Osteocyte (in vitro differentiated cells): Measurements from ENCODE around the gene NPAT. TPM values are rescaled to one million over a fixed set of nuclear protein-coding genes. Genes with fewer than 3 reads are reported as not detected.

ENCODE experiments used
- DNase-seq: peaks from one replicate; pipeline ENCODE4 v3.0.0; 2021; ENCODE audit warnings: mixed read lengths; ENCODE audit not compliant: unreplicated experiment; ENCODE audit errors: extremely low spot score
- H3K27ac Mint-ChIP-seq: one replicate; pipeline ENCODE4 v1.8.0; 2021; ENCODE audit warnings: mild to moderate bottlenecking, mixed read lengths; ENCODE audit not compliant: unreplicated experiment
- H3K27me3 Mint-ChIP-seq: one replicate; pipeline ENCODE4 v1.8.0; 2021; ENCODE audit warnings: mixed read lengths; ENCODE audit not compliant: unreplicated experiment
- H3K36me3 Mint-ChIP-seq: one replicate; pipeline ENCODE4 v1.8.0; 2021; ENCODE audit warnings: mixed read lengths; ENCODE audit not compliant: unreplicated experiment
- H3K4me1 Mint-ChIP-seq: one replicate; pipeline ENCODE4 v1.8.0; 2021; ENCODE audit warnings: mixed read lengths; ENCODE audit not compliant: unreplicated experiment
- H3K4me3 Mint-ChIP-seq: one replicate; pipeline ENCODE4 v1.8.0; 2021; ENCODE audit warnings: mild to moderate bottlenecking, moderate library complexity, mixed read lengths; ENCODE audit not compliant: unreplicated experiment
- H3K9me3 Mint-ChIP-seq: one replicate; pipeline ENCODE4 v1.8.0; 2021; ENCODE audit warnings: mixed read lengths; ENCODE audit not compliant: unreplicated experiment
- CTCF ChIP-seq: fragments of 200-600 bp; sonication (generic); IDR thresholded peaks from 2 replicates; pipeline ENCODE4 v1.5.0; 2021; ENCODE audit warnings: antibody characterized with exemption, mild to moderate bottlenecking, moderate library complexity
- total RNA-seq: library from RNA; stranded (reverse); gene quantifications from 2 replicates; pipeline ENCODE4 v1.2.1, GENCODE V29; 2021

NPAT gene
- total RNA-seq, 1 donor from 2014 or later = 15.8 TPM

GRCh38 chr11:108242422-108242821, 20.0 kb upstream of the NPAT start:
- no peaks in the 10 kb centered on the region for H3K27me3 Mint-ChIP-seq
- no peak for TF ChIP-seq CTCF
- H3K4me1 Mint-ChIP-seq = no peaks in the 10 kb centered on the region
- DNase-seq = no peak
- peaks cover 31% of the 10 kb centered on the region for H3K36me3 Mint-ChIP-seq
- H3K9me3 Mint-ChIP-seq = no peaks in the 10 kb centered on the region
- H3K4me3 Mint-ChIP-seq = no peak overlapping the region
- H3K27ac Mint-ChIP-seq = no peak overlapping the region

- H3K4me3 Mint-ChIP-seq = no peak overlapping the region
- H3K9me3 Mint-ChIP-seq = no peaks in the 10 kb centered on the region
- no peak for DNase-seq
- no peaks in the 10 kb centered on the region for H3K27me3 Mint-ChIP-seq
- H3K27ac Mint-ChIP-seq = no peak overlapping the region
- no peak for TF ChIP-seq CTCF
- peaks cover 29% of the 10 kb centered on the region for H3K36me3 Mint-ChIP-seq
- H3K4me1 Mint-ChIP-seq = no peaks in the 10 kb centered on the region
Measured at GRCh38 chr11:108241330-108242037, 19.0 kb upstream of the NPAT start.

GRCh38 chr11:108239076-108239475, 16.6 kb upstream of the NPAT start:
- TF ChIP-seq CTCF = no peak
- Mint-ChIP-seq H3K9me3 (no peaks in the 10 kb centered on the region), H3K36me3 (peaks cover 32% of the 10 kb centered on the region), H3K27ac (no peak overlapping the region), H3K4me1 (no peaks in the 10 kb centered on the region), H3K27me3 (no peaks in the 10 kb centered on the region), H3K4me3 (no peak overlapping the region)
- no peak for DNase-seq

GRCh38 chr11:108237058-108237481, 14.6 kb upstream of the NPAT start:
- DNase-seq = no peak
- Mint-ChIP-seq H3K9me3 (no peaks in the 10 kb centered on the region), H3K4me3 (no peak overlapping the region), H3K36me3 (peaks cover 34% of the 10 kb centered on the region), H3K4me1 (no peaks in the 10 kb centered on the region), H3K27me3 (no peaks in the 10 kb centered on the region), H3K27ac (no peak overlapping the region)
- TF ChIP-seq CTCF = no peak

GRCh38 chr11:108235633-108236032, 13.2 kb upstream of the NPAT start:
- no peak for DNase-seq
- H3K4me1 Mint-ChIP-seq = no peaks in the 10 kb centered on the region
- no peak for TF ChIP-seq CTCF
- H3K9me3 Mint-ChIP-seq = no peaks in the 10 kb centered on the region
- H3K27ac Mint-ChIP-seq = no peak overlapping the region
- H3K4me3 Mint-ChIP-seq = no peak overlapping the region
- H3K27me3 Mint-ChIP-seq = no peaks in the 10 kb centered on the region
- peaks cover 40% of the 10 kb centered on the region for H3K36me3 Mint-ChIP-seq
